Measurements from ENCODE around the gene ZNF683.

DNA sequence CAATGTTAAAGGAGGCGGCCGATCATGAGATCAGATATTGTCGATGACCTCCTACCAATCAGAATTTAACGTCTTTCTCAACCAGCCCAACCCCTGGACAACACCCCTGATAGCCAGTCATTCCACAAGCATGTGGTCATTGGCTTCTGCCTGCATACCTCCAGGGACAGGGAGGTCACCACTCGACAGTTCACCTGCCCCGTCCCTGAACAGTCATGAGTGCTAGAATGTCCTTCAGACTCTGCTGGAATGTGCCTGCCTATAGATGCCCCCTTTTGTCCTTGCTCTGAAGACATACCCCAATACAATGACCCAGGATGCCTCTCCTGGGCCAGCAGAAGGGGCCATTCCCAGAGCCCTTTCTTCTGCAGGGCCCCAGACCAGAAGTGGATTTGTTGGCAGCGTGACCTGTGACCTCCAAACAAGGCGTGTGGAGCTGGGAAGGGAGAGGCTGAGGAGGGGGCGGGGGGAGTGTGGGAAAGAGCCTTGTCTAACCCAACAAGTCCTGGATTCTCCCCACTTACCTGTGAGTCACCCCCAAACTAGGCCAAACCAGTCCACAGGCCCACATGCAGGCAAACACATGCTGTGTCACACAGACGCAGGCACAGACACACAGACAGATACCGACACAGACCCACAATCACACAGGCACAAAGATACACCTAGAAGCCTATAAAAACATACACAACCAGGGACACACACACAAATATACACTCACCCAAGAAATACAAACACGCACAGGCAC is 20.8 kb downstream of the ZNF683 start:
- TF ChIP-seq, protein P1, sequence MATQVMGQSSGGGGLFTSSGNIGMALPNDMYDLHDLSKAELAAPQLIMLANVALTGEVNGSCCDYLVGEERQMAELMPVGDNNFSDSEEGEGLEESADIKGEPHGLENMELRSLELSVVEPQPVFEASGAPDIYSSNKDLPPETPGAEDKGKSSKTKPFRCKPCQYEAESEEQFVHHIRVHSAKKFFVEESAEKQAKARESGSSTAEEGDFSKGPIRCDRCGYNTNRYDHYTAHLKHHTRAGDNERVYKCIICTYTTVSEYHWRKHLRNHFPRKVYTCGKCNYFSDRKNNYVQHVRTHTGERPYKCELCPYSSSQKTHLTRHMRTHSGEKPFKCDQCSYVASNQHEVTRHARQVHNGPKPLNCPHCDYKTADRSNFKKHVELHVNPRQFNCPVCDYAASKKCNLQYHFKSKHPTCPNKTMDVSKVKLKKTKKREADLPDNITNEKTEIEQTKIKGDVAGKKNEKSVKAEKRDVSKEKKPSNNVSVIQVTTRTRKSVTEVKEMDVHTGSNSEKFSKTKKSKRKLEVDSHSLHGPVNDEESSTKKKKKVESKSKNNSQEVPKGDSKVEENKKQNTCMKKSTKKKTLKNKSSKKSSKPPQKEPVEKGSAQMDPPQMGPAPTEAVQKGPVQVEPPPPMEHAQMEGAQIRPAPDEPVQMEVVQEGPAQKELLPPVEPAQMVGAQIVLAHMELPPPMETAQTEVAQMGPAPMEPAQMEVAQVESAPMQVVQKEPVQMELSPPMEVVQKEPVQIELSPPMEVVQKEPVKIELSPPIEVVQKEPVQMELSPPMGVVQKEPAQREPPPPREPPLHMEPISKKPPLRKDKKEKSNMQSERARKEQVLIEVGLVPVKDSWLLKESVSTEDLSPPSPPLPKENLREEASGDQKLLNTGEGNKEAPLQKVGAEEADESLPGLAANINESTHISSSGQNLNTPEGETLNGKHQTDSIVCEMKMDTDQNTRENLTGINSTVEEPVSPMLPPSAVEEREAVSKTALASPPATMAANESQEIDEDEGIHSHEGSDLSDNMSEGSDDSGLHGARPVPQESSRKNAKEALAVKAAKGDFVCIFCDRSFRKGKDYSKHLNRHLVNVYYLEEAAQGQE (IDR thresholded peaks at IDR 0.05): no peak
- TF ChIP-seq, protein P2, sequence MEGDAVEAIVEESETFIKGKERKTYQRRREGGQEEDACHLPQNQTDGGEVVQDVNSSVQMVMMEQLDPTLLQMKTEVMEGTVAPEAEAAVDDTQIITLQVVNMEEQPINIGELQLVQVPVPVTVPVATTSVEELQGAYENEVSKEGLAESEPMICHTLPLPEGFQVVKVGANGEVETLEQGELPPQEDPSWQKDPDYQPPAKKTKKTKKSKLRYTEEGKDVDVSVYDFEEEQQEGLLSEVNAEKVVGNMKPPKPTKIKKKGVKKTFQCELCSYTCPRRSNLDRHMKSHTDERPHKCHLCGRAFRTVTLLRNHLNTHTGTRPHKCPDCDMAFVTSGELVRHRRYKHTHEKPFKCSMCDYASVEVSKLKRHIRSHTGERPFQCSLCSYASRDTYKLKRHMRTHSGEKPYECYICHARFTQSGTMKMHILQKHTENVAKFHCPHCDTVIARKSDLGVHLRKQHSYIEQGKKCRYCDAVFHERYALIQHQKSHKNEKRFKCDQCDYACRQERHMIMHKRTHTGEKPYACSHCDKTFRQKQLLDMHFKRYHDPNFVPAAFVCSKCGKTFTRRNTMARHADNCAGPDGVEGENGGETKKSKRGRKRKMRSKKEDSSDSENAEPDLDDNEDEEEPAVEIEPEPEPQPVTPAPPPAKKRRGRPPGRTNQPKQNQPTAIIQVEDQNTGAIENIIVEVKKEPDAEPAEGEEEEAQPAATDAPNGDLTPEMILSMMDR (IDR thresholded peaks at IDR 0.05; ENCODE audit: low read depth, low read length, missing input control): no peak
- no peak for TF ChIP-seq NR2F2 (IDR thresholded peaks at IDR 0.05)
- no peak for TF ChIP-seq RXRA (IDR thresholded peaks at IDR 0.05)
- TF ChIP-seq SP1 (IDR thresholded peaks at IDR 0.05): no peak
- TF ChIP-seq JUND (IDR thresholded peaks at IDR 0.05): no peak
- no peak for TF ChIP-seq YY1 (IDR thresholded peaks at IDR 0.05)
- TF ChIP-seq, protein P3, sequence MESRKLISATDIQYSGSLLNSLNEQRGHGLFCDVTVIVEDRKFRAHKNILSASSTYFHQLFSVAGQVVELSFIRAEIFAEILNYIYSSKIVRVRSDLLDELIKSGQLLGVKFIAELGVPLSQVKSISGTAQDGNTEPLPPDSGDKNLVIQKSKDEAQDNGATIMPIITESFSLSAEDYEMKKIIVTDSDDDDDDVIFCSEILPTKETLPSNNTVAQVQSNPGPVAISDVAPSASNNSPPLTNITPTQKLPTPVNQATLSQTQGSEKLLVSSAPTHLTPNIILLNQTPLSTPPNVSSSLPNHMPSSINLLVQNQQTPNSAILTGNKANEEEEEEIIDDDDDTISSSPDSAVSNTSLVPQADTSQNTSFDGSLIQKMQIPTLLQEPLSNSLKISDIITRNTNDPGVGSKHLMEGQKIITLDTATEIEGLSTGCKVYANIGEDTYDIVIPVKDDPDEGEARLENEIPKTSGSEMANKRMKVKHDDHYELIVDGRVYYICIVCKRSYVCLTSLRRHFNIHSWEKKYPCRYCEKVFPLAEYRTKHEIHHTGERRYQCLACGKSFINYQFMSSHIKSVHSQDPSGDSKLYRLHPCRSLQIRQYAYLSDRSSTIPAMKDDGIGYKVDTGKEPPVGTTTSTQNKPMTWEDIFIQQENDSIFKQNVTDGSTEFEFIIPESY (IDR thresholded peaks at IDR 0.05): no peak
- TF ChIP-seq, protein P4, sequence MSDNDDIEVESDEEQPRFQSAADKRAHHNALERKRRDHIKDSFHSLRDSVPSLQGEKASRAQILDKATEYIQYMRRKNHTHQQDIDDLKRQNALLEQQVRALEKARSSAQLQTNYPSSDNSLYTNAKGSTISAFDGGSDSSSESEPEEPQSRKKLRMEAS (IDR thresholded peaks at IDR 0.05): no peak

Data from liver (tissue), 3 donors.